Calu3 (cell line): Measurements from ENCODE around the gene SCN1B. TPM values are rescaled to one million over a fixed set of nuclear protein-coding genes. Genes with fewer than 3 reads are reported as not detected.

Source experiments
- BruUV-seq: library from RNA; stranded (reverse); fragments of 400-500 nt; replicated peaks from 2 replicates; lab custom pipeline; 2021; lab: Mats Ljungman, UMichigan
- CTCF ChIA-PET: fragments of 300-600 bp; sonication (Branson Sonifier 250); formaldehyde crosslinking; loops from one replicate; lab custom pipeline; 2022; ENCODE audit warnings: antibody characterized with exemption; lab: Charles Lee
- DNase-seq: peaks from one replicate; pipeline ENCODE4 v3.0.0; 2022
- H3K27ac Mint-ChIP-seq: one replicate; pipeline ENCODE4 v1.8.0; 2022; ENCODE audit warnings: mixed read lengths; ENCODE audit not compliant: unreplicated experiment
- H3K27me3 Mint-ChIP-seq: one replicate; pipeline ENCODE4 v1.8.0; 2022; ENCODE audit warnings: mixed read lengths; ENCODE audit not compliant: unreplicated experiment
- H3K36me3 Mint-ChIP-seq: one replicate; pipeline ENCODE4 v1.8.0; 2022; ENCODE audit warnings: mild to moderate bottlenecking, moderate library complexity, mixed read lengths; ENCODE audit not compliant: insufficient read depth, unreplicated experiment
- H3K4me1 Mint-ChIP-seq: one replicate; pipeline ENCODE4 v1.8.0; 2022; ENCODE audit warnings: mild to moderate bottlenecking, low read depth, mixed read lengths; ENCODE audit not compliant: unreplicated experiment
- H3K4me3 Mint-ChIP-seq: one replicate; pipeline ENCODE4 v1.8.0; 2022; ENCODE audit warnings: mild to moderate bottlenecking, low read depth, moderate library complexity, mixed read lengths; ENCODE audit not compliant: unreplicated experiment
- H3K9me3 Mint-ChIP-seq: one replicate; pipeline ENCODE4 v1.8.0; 2022; ENCODE audit warnings: low read depth, mixed read lengths; ENCODE audit not compliant: unreplicated experiment
- intact Hi-C: fragments of 100-400 bp; cut with micrococcal nuclease; formaldehyde crosslinking; loops from one replicate; pipeline ENCODE4 v1.10.0; 2022; ENCODE audit not compliant: unreplicated experiment
- total RNA-seq: library from RNA; stranded (reverse); gene quantifications from 2 replicates; pipeline ENCODE4 v1.2.3, GENCODE V29; 2022
- TF ChIP-seq, protein P1 (sequence below): fragments of 200-600 bp; IDR thresholded peaks from one replicate; pipeline ENCODE4 v1.8.0; 2022; ENCODE audit warnings: antibody characterized with exemption; ENCODE audit not compliant: unreplicated experiment

Gene SCN1B
- total RNA-seq, 1 experiment from 2014 or later = 1.4 TPM

DNA sequence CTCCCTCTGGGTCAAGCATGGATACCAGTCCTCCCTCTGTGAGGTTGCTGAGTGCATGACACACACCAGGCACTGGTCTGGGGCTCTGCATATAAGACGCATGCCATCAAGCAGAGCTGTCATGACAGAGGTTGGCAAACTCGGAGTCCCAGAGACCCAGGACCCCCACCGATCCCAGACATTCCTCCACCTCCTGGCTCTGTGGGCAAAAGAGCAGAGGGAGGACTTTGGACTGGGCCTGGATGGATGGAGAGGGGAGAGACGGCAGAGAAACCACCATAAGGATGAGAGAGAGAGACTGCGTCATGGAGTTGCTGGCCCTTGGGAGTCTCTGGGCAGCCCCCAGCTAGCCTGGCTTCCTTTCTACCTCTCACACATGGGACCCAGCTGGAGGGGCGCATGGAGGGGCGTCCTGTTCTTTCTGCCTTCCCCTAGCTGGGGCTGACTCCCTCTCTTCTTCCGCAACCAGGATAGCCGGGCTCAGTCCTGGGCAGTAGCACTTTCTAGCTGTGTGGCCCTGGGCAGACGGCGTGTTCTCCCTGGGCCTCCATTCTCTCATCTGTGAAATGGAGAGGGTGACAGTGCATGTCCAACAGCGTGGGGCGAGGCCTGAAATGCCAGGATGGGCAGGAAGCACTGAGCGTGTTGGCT lies 12.8 kb downstream of the SCN1B start:
- Mint-ChIP-seq H3K27ac (no peak overlapping the region), H3K9me3 (no peaks in the 10 kb centered on the region), H3K4me3 (no peak overlapping the region), H3K27me3 (no peaks in the 10 kb centered on the region), H3K4me1 (peaks cover 33% of the 10 kb centered on the region), H3K36me3 (peaks cover 11% of the 10 kb centered on the region)
- intact Hi-C loops = no loop called here
- TF ChIP-seq, protein P1, sequence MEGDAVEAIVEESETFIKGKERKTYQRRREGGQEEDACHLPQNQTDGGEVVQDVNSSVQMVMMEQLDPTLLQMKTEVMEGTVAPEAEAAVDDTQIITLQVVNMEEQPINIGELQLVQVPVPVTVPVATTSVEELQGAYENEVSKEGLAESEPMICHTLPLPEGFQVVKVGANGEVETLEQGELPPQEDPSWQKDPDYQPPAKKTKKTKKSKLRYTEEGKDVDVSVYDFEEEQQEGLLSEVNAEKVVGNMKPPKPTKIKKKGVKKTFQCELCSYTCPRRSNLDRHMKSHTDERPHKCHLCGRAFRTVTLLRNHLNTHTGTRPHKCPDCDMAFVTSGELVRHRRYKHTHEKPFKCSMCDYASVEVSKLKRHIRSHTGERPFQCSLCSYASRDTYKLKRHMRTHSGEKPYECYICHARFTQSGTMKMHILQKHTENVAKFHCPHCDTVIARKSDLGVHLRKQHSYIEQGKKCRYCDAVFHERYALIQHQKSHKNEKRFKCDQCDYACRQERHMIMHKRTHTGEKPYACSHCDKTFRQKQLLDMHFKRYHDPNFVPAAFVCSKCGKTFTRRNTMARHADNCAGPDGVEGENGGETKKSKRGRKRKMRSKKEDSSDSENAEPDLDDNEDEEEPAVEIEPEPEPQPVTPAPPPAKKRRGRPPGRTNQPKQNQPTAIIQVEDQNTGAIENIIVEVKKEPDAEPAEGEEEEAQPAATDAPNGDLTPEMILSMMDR = no peak
- CTCF ChIA-PET = interaction anchor here (1.0 kb wide), 1 partner anchor 72 kb away, joined by 3 read pairs; no protein-coding TSS in a partner anchor
- no TSS peak for BruUV-seq
- no peak for DNase-seq

DNA sequence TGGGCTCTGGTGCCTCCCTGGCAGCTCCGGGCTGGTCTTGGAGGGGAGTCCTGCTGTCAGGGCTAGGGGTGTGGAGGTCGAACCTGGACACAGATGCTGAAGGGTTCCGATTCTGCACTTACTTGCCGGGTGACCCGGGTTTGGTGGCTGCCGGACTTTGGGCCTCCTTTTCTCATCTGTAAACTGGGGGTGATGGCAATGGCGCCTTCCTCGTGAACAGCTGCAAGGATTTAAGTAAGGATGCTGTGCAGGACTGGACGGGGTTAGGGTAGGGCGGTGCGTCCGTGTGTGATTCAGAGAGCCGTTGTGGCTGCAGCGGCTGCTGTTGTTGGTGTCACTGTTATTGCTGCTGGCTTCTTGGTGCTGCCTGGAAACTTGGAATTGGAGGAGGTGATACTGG lies 13.6 kb downstream of the SCN1B start:
- TF ChIP-seq, protein P1 = no peak
- CTCF ChIA-PET = interaction anchor here (0.9 to 1.3 kb wide), 9 partner anchors 12 to 226 kb away, joined by 3 to 11 read pairs (median 4); partner anchors contain the start of genes FXYD3 and FXYD5
- H3K27me3 Mint-ChIP-seq = no peaks in the 10 kb centered on the region
- peaks cover 33% of the 10 kb centered on the region for H3K4me1 Mint-ChIP-seq
- DNase-seq = no peak
- no peaks in the 10 kb centered on the region for H3K9me3 Mint-ChIP-seq
- intact Hi-C loops = no loop called here
- no peak overlapping the region for H3K27ac Mint-ChIP-seq
- H3K4me3 Mint-ChIP-seq = no peak overlapping the region
- BruUV-seq = no TSS peak
- H3K36me3 Mint-ChIP-seq = peaks cover 11% of the 10 kb centered on the region

DNA sequence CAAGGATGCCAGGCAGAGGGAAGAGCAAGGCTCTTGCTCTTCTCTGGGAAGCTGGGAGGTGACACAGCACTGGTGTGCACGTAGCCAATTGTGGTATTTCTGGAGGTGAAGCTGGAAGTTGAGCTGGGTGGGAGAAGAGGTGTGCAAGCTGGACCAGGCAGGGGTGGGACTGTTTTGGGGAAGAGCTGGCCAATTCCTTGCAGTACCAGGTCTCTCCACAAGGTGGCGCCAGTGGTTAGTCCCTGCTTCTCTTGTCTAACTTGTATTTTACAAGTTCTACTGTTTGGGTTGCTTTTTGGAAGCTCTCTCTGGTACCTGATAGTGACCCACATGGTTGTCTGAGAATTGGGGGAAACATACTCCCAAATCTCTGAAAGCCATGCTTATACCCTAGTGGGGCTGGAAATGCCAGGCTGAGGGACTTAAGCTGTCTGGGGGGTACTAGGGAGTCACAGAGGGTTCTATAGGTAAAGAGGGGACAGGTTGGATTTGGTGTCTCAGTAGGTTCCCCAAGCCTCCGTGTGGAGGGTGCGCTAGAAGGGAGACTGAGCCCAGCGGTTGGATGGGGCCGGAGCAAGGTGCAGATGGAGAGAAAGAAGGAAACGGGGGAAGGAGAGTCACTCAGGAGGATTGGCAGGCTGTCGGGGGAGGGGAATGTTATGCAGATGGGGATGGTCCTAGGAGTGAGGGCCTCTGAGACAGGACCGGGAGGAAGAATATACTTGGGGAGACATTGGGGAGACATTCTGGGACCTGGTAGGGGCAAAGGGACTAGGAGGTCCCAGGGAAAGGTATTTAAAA lies 14.2 kb downstream of the SCN1B start:
- CTCF ChIA-PET = interaction anchor here (0.5 to 1.3 kb wide), 10 partner anchors 12 to 771 kb away, joined by 3 to 11 read pairs (median 4); partner anchors contain the start of genes FXYD3 and FXYD5
- no TSS peak for BruUV-seq
- TF ChIP-seq, protein P1 = peak; percentile 99
- H3K27ac Mint-ChIP-seq = no peak overlapping the region
- peak; percentile 82 for DNase-seq
- H3K27me3 Mint-ChIP-seq = no peaks in the 10 kb centered on the region
- intact Hi-C loops = no loop called here
- H3K36me3 Mint-ChIP-seq = peaks cover 11% of the 10 kb centered on the region
- no peaks in the 10 kb centered on the region for H3K9me3 Mint-ChIP-seq
- H3K4me1 Mint-ChIP-seq = peaks cover 33% of the 10 kb centered on the region
- no peak overlapping the region for H3K4me3 Mint-ChIP-seq

DNA sequence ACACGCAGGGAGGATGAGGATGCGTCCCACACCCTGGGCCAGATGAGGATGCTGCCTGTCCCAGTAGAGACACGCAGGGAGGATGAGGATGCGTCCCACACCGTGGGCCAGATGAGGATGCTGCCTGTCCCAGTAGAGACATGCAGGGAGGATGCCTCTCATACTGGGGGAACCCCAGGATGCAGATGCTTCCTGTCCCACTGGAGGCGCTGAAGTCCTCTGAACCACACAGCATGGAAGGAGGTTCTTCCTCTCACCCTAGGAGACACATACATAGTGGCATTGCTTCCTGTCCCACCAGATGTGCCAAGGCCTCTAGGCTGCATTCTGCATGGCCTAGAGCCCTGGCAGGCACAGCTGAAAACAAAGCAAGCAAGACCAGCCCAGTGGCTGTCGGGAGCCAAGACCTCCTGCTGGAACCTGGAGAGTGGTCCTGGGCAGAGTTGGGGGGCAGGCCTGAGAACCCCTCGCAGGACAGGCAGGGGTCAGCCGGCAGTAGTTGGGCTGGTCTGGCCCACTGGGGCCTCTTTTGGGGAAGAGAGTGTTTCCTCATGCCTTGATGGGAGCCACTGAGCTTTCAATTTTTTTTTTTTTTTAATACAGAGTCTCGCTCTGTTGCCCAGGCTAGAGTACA lies 15.5 kb downstream of the SCN1B start:
- H3K27me3 Mint-ChIP-seq = no peaks in the 10 kb centered on the region
- no peaks in the 10 kb centered on the region for H3K9me3 Mint-ChIP-seq
- CTCF ChIA-PET = interaction anchor here (0.7 to 1.9 kb wide), 2 partner anchors 10 to 1603 kb away, joined by 3 to 6 read pairs; no protein-coding TSS in a partner anchor
- H3K4me1 Mint-ChIP-seq = peaks cover 26% of the 10 kb centered on the region
- no peak overlapping the region for H3K27ac Mint-ChIP-seq
- intact Hi-C loops = no loop called here
- no peak overlapping the region for H3K4me3 Mint-ChIP-seq
- TF ChIP-seq, protein P1 = peak; percentile 40
- DNase-seq = no peak
- peaks cover 1% of the 10 kb centered on the region for H3K36me3 Mint-ChIP-seq
- no TSS peak for BruUV-seq
